ENCODE data around the gene COL13A1. TPM values are rescaled to one million over a fixed set of nuclear protein-coding genes. Genes with fewer than 3 reads are reported as not detected.

COL13A1 gene
- total RNA-seq, 4 donors from 2014 or later = 0.17 to 0.49 (median 0.44) TPM; not detected in 1

- TF ChIP-seq CTCF (IDR thresholded peaks at IDR 0.05; ENCODE audit: low read depth) = no peak
Observed at GRCh38 chr10:69801094-69801433, 642 bp upstream of the COL13A1 start.

- no peak for TF ChIP-seq CTCF (IDR thresholded peaks at IDR 0.05; ENCODE audit: low read depth)
Observed at GRCh38 chr10:69802424-69803161, 887 bp downstream of the COL13A1 start.

GRCh38 chr10:69803809-69804208 lies 2.1 kb downstream of the COL13A1 start:
- no peak for TF ChIP-seq CTCF (IDR thresholded peaks at IDR 0.05; ENCODE audit: low read depth)

- TF ChIP-seq CTCF (IDR thresholded peaks at IDR 0.05; ENCODE audit: low read depth) = no peak
Observed at GRCh38 chr10:69804775-69805174, 3.1 kb downstream of the COL13A1 start.

GRCh38 chr10:69807122-69807521 lies 5.4 kb downstream of the COL13A1 start:
- TF ChIP-seq CTCF (IDR thresholded peaks at IDR 0.05; ENCODE audit: low read depth) = no peak

GRCh38 chr10:69807696-69808095 lies 6.0 kb downstream of the COL13A1 start:
- no peak for TF ChIP-seq CTCF (IDR thresholded peaks at IDR 0.05; ENCODE audit: low read depth)

GRCh38 chr10:69809318-69809717 lies 7.6 kb downstream of the COL13A1 start:
- no peak for TF ChIP-seq CTCF (IDR thresholded peaks at IDR 0.05; ENCODE audit: low read depth)

All from subcutaneous adipose tissue (tissue), 4 donors.